Astrocyte (in vitro differentiated cells and primary cell): ENCODE measurements around the gene KIAA1671.

ENCODE experiments used
- EZH2 ChIP-seq: IDR thresholded peaks from 2 replicates; pipeline ENCODE4 v1.6.1; 2012; ENCODE audit warnings: mild to moderate bottlenecking, low read length, inconsistent platforms; ENCODE audit not compliant: insufficient read depth
- TF ChIP-seq, protein P1 (sequence below): IDR thresholded peaks from 2 replicates; pipeline ENCODE4 v1.5.1; 2011; ENCODE audit warnings: low read depth, mild to moderate bottlenecking, inconsistent platforms, low read length, moderate library complexity; ENCODE audit not compliant: insufficient read depth

- TF ChIP-seq, protein P1, sequence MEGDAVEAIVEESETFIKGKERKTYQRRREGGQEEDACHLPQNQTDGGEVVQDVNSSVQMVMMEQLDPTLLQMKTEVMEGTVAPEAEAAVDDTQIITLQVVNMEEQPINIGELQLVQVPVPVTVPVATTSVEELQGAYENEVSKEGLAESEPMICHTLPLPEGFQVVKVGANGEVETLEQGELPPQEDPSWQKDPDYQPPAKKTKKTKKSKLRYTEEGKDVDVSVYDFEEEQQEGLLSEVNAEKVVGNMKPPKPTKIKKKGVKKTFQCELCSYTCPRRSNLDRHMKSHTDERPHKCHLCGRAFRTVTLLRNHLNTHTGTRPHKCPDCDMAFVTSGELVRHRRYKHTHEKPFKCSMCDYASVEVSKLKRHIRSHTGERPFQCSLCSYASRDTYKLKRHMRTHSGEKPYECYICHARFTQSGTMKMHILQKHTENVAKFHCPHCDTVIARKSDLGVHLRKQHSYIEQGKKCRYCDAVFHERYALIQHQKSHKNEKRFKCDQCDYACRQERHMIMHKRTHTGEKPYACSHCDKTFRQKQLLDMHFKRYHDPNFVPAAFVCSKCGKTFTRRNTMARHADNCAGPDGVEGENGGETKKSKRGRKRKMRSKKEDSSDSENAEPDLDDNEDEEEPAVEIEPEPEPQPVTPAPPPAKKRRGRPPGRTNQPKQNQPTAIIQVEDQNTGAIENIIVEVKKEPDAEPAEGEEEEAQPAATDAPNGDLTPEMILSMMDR, result no peak
- TF ChIP-seq EZH2, result no peak
Measured at GRCh38 chr22:25130462-25130861, 177.9 kb downstream of the KIAA1671 start.
